Body of pancreas (tissue), 4 donors: ENCODE results near the gene SERPINI1. TPM values are rescaled to one million over a fixed set of nuclear protein-coding genes. Genes with fewer than 3 reads are reported as not detected.

ENCODE experiments used
- ATAC-seq: fragments of 150-250 bp; one replicate; pipeline ENCODE4 v1.9.1; 2016
- DNase-seq, 4 donors: peaks; one replicate each; pipeline ENCODE4 v3.0.0-alpha.2; 2019
- H3K27ac ChIP-seq, 4 donors: fragments of 200-600 bp; sonication (generic); 1 replicate in 3 of 4; 2 replicates in 1 of 4; pipeline versions ENCODE4 v1.5.1 to v1.6.1; 2016 to 2019; ENCODE audit warnings: mild to moderate bottlenecking in 1 of 4, mixed read lengths in 1 of 4, moderate library complexity in 1 of 4
- H3K27me3 ChIP-seq, 2 donors: fragments of 200-600 bp; sonication (generic); one replicate each; pipeline ENCODE4 v1.6.0; 2016; ENCODE audit warnings: mild to moderate bottlenecking in 1 of 2
- H3K36me3 ChIP-seq, 2 donors: fragments of 200-600 bp; sonication (generic); replicated peaks in 1 of 2; 2 replicates each; pipeline ENCODE4 v1.5.1; 2016; ENCODE audit warnings: low read depth in 2 of 2; ENCODE audit not compliant: insufficient read depth in 1 of 2
- H3K4me1 ChIP-seq: fragments of 200-600 bp; sonication (generic); one replicate; pipeline ENCODE4 v1.6.0; 2016
- H3K4me3 ChIP-seq, 2 donors: fragments of 200-600 bp; sonication (generic); 1 replicate in 1 of 2; 2 replicates in 1 of 2; pipeline ENCODE4 v1.5.1; 2016 to 2019
- H3K9me3 ChIP-seq, 3 donors: fragments of 200-600 bp; sonication (generic); 1 replicate in 2 of 3; 2 replicates in 1 of 3; pipeline ENCODE4 v1.5.1; 2016
- CTCF ChIP-seq, 7 experiments: fragments of 450-650 bp in 4 of 7; fragments of 200-600 bp in 3 of 7; sonication (generic) in 3 of 7; IDR thresholded peaks; one replicate each; pipeline ENCODE4 v1.5.1; 2016 to 2019; ENCODE audit warnings: antibody characterized with exemption in 7 of 7
- POLR2A ChIP-seq, 3 donors: fragments of 450-650 bp; IDR thresholded peaks; one replicate each; pipeline ENCODE4 v1.6.1; 2016; ENCODE audit warnings: antibody characterized with exemption in 3 of 3, mild to moderate bottlenecking in 2 of 3
- WGBS, 2 donors: methylation state at CpG; one replicate each; pipeline ENCODE4 v1.1.5; 2017; 5-methylcytosine and 5-hydroxymethylcytosine counted together
- intact Hi-C: fragments of 100-400 bp; cut with DNase I; formaldehyde crosslinking; loops from one replicate; pipeline ENCODE4 v1.15.1; 2023
- total RNA-seq, 2 donors: library from RNA; depleted of rRNA; stranded (reverse); fragments of >200 nt; gene quantifications; one replicate each; pipeline ENCODE4 v1.1.0, GENCODE V29; 2016

Gene SERPINI1
- total RNA-seq, 2 donors from 2014 or later: 10.2 to 20.0 TPM

DNA sequence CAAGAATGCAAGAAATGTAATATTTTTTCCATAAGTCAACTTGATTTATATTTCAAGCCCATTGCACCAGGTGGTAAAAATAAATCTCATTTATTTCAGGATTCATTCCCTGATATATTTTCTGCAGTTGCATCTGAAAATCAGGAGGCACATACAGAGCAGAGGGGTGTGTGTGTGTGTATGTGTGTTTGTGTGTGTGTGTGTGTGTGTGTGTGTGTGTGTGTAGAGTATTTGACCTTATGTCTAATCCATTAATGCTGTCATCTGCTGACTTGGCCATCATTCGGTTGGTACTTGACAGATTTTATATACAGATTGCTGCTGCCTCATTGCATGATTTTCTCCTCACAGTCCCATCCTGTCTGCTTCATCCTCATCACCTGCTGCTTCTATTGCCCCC, 118.5 kb downstream of the SERPINI1 start:
- no peaks in the 10 kb centered on the region for H3K27me3 ChIP-seq
- no peak for ATAC-seq
- no peak overlapping the region for H3K4me3 ChIP-seq
- TF ChIP-seq POLR2A (IDR thresholded peaks at IDR 0.05): no peak
- no peak for TF ChIP-seq CTCF (IDR thresholded peaks at IDR 0.05)
- intact Hi-C loops: no loop called here
- no peaks in the 10 kb centered on the region for H3K4me1 ChIP-seq
- 25 to 71% methylated on average over 1 of the region's 1 CpG for WGBS, 2 donors
- no peaks in the 10 kb centered on the region for H3K9me3 ChIP-seq
- no peak for DNase-seq
- no peaks in the 10 kb centered on the region for H3K36me3 ChIP-seq
- no peak overlapping the region for H3K27ac ChIP-seq

DNA sequence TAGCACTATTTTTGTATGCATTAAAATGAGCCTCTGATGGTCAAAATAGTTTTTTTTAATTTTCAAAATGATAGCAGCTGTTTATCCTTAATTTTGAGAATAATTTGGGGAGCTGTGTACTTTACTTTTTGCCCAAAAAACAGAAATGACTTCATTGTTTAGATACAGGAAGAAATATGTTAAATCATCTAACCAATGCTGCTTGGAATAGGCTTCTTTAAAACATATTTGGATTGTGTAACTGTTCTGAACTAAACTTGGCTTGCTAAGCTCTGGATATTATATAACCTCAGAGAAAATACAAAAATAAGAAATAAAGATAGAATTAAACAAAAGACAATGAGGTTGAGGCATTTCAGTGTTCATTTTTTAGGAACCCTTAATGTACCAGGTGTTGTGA, 119.3 kb downstream of the SERPINI1 start:
- Histone ChIP-seq H3K4me3 (no peak overlapping the region), H3K27me3 (no peaks in the 10 kb centered on the region), H3K27ac (no peak overlapping the region), H3K9me3 (no peaks in the 10 kb centered on the region), H3K4me1 (no peaks in the 10 kb centered on the region), H3K36me3 (no peaks in the 10 kb centered on the region)
- TF ChIP-seq CTCF (IDR thresholded peaks at IDR 0.05): no peak
- TF ChIP-seq POLR2A (IDR thresholded peaks at IDR 0.05): no peak
- DNase-seq (no peak), ATAC-seq (no peak)
- intact Hi-C loops: no loop called here

DNA sequence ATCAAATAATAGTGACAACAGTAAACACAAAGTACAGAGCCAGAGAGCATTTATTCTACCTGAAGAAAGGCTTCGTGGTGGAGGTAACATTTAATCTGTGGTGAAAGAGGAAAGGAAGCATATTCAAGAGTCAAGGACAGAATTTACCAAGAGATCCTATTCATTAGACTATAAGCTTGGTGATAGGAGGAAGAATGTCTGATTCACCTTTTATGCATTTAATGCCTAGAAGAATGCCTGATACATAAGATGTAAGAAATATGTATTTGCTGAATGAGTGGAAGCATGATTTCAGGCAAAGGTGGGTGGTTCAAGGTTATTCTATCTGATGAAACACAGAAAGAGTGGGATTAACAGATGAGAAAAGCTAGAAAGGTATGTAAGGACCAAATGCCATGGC, 119.8 kb downstream of the SERPINI1 start:
- H3K36me3 ChIP-seq: no peaks in the 10 kb centered on the region
- ATAC-seq (no peak), DNase-seq (no peak)
- no peaks in the 10 kb centered on the region for H3K4me1 ChIP-seq
- H3K27ac ChIP-seq: no peak overlapping the region
- intact Hi-C loops: no loop called here
- no peak overlapping the region for H3K4me3 ChIP-seq
- H3K9me3 ChIP-seq: no peaks in the 10 kb centered on the region
- no peaks in the 10 kb centered on the region for H3K27me3 ChIP-seq
- WGBS, 2 donors: 24 to 46% methylated on average over 1 of the region's 1 CpG
- TF ChIP-seq POLR2A (IDR thresholded peaks at IDR 0.05) (no peak), CTCF (IDR thresholded peaks at IDR 0.05) (no peak)

GRCh38 chr3:167858865-167859264, 123.3 kb downstream of the SERPINI1 start:
- no peak for DNase-seq
- Histone ChIP-seq H3K27ac (no peak overlapping the region), H3K27me3 (no peaks in the 10 kb centered on the region), H3K4me1 (no peaks in the 10 kb centered on the region), H3K4me3 (no peak overlapping the region), H3K9me3 (no peaks in the 10 kb centered on the region), H3K36me3 (no peaks in the 10 kb centered on the region)
- TF ChIP-seq CTCF (IDR thresholded peaks at IDR 0.05) (no peak), POLR2A (IDR thresholded peaks at IDR 0.05) (no peak)
- no peak for ATAC-seq
- intact Hi-C loops: no loop called here
- WGBS, 2 donors: 86 to 93% methylated on average over 2 of the region's 2 CpGs

GRCh38 chr3:167859610-167860009, 124.1 kb downstream of the SERPINI1 start:
- no peak for TF ChIP-seq POLR2A (IDR thresholded peaks at IDR 0.05)
- TF ChIP-seq CTCF (IDR thresholded peaks at IDR 0.05): no peak
- intact Hi-C loops: no loop called here
- no peak for ATAC-seq
- no peak overlapping the region for H3K27ac ChIP-seq
- no peaks in the 10 kb centered on the region for H3K27me3 ChIP-seq
- no peak for DNase-seq
- H3K4me3 ChIP-seq: no peak overlapping the region
- no peaks in the 10 kb centered on the region for H3K36me3 ChIP-seq
- no peaks in the 10 kb centered on the region for H3K9me3 ChIP-seq
- 82 to 92% methylated on average over 1 of the region's 1 CpG for WGBS, 2 donors
- no peaks in the 10 kb centered on the region for H3K4me1 ChIP-seq
